ENCODE data around the gene PPM1H.
A peak's percentile ranks its signal among the peaks of the same experiment; 100 is the strongest.

PPM1H gene

GRCh38 chr12:62701492-62701891 lies 233.5 kb downstream of the PPM1H start:
- no peak for DNase-seq

GRCh38 chr12:62700091-62700880 lies 234.7 kb downstream of the PPM1H start:
- no peak for DNase-seq

GRCh38 chr12:62698701-62699101 lies 236.2 kb downstream of the PPM1H start:
- no peak for DNase-seq

DNA sequence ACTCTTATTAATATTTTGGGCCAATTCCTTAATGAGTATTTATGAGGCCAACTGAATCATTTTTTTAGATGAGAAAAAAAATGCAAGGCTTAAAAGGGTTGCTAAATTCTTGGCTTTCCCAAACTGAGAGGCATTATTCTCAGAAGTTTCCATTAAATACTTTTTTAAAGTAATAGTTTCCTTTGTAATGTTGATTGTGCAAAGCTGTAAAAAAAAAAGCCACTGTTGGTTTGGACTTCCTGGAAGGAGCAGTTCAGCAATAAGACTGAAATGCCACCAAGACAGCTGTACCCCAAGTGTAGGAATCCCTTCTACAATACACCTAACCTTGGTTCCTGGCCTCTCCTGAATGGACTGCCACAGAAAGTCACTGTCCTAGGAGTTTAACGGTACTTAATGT lies 237.1 kb downstream of the PPM1H start:
- DNase-seq, result peak; percentile 79

- DNase-seq, result no peak
These were observed 239.3 kb downstream of the PPM1H start for GRCh38 chr12:62695696-62696095.

DNA sequence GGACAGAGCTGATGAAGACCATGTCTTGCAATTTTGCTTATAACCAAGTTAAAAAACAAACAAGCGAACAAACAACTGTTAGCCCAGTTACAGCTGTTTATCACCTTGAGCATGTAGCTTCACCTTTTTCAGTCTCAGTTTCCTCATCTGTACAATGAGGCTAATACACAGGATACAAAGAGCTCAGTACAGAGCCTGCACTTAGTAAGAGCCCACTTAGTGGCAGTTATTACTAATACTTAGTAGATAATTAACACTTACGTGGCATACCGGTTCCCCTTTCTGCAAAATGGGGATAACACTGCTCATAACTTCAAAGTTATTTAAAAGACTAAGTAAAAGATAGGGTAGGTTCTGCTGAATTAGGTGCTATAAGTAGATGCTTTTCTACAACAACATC lies 240.3 kb downstream of the PPM1H start:
- no peak for DNase-seq

DNA sequence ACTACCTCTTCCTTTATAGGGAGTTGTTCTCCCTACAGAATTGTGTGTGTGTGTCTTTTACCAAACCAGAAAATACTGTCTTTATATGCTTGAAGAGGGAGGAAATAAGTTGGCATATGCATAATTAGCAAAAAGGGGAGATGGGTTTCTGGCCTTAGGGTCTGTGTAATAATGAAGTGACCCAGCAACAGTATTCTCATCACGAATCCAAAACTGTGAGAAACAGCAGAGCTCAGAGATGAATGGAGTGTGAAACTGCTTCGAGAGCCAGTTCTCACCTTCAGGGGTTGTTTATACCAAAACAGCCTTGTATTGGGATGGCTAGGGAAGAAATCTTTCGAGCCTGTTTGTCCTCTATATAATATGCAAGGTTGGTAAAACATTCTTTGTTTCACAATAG lies 240.8 kb downstream of the PPM1H start:
- no peak for DNase-seq

DNA sequence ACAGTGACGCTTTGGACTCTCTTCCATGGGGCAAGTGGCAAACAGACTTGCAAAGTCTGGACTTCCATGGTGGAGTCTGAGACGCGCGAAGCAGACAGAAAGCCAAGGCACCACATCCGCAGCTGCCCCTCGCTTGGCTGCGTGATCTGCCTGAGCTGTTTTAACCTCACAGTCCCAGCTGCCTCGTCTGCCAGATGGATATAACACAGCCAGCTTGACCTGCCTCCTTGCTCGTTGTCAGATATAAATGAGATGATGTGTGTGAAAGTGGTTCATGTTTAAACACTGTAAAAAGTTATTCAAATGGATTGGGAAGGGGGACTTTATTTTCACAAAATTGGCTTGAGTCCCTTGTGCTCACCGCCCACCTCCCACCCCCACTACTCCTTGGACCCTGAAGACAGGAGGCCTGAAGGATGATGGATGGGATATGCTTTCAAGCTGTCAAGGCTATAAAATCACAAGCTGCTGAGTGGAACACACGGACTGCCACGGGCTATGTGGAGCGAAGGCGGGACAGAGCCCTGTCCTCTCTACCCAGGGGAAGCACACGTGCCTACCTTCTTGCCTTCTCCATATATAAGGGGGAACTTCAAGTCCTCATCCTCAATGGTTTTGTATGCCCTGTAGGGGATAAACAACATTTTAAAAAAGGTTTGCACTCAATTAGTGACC lies 241.4 kb downstream of the PPM1H start:
- DNase-seq, result no peak

DNA sequence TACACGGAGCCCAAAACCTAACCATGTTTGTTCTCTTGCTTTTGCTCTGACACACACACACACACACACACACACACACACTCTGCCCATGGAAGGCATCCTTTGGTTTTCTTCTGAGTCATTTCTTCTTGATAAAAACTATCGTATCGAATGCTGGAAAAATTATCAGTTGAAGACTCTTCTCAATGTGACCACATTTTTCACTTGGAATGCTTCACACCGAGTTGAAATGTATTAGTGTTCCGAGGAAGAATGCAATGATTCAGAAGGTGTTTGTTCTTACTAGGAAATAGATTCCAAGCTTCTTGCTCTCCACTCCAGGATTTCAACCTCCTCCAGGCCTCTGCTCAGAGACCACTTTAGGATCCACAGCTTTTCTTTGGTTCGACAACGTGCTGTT lies 242.1 kb downstream of the PPM1H start:
- no peak for DNase-seq

GRCh38 chr12:62691309-62691708 lies 243.6 kb downstream of the PPM1H start:
- DNase-seq, result no peak

DNA sequence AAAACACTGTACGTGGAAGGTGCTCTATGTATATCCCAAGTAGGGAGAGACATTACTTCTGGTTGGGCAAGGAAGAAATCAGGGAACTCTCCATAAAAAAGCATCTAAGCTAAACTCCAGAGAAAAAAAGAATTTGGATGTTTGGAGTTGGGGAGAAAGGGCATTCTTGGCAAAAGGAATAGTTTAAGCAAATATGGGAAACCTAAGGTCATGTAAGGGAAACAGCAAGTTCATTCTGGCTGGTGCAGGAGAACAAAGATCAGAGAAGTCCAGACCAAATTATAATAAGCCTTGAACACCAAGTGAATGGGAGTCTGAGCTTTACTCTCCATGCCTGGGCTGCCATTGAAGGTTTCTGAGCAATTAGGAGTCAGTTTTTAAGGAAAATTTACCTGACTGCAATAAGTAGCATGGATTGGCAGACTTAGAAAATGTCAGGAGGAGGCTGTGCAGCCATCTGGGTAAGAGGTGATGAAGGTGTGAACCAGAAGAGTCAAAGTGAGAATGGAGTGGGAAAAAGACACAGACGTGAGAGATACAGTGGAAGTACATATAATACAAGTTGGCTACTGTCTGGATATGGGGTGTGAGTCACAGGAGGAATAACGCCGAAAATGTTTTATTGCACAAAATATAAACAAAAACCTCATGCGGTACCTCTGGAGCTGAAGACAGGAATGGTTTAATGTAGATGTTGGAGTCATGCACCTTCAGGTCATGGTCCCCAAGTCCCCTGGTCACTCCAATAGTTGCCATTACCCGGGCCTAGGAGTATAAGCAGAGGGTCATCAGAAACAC lies 245.7 kb downstream of the PPM1H start:
- no peak for DNase-seq

GRCh38 chr12:62686938-62687337 lies 248.0 kb downstream of the PPM1H start:
- DNase-seq, result no peak

GRCh38 chr12:62684570-62685295 lies 250.2 kb downstream of the PPM1H start:
- DNase-seq, result no peak

GRCh38 chr12:62683776-62684569 lies 251.0 kb downstream of the PPM1H start:
- DNase-seq, result no peak

DNA sequence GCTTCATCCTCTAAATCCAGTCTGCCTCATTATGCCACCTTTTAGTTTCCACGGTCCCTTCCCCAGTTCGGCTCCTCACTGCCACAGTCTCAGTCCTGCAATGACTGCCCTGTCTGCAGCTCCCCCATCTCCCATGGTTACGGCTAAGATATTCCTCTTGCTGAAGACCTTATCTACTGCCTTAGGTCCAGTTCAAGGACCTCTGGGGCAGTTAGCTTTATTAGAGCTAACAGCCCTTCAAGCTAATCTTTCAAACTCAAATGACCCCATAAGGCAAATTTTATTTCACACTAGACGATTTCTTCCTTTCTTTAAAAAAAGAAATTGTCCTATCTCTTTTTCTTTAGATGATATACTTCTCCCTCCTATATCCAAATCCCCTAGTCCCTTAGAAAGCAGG lies 253.6 kb downstream of the PPM1H start:
- no peak for DNase-seq

DNA sequence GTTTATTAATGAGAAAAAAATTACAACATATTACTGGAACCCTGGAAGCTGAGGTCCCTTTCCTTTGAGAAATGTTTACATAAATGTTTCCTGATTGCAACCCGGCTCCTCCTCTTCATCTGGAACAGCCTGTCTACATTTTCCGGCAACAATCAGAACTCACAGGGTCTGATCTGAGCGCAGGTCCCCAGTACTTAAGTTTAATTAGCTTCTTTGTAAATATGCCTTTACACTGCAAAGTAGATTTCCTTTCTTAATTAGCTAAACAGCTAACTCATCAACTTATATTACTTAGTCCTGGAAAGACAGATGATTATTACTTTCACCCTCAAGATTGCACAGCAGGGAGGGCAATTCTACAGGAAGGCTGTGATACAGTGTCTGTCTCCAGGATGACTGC lies 255.3 kb downstream of the PPM1H start:
- no peak for DNase-seq

DNA sequence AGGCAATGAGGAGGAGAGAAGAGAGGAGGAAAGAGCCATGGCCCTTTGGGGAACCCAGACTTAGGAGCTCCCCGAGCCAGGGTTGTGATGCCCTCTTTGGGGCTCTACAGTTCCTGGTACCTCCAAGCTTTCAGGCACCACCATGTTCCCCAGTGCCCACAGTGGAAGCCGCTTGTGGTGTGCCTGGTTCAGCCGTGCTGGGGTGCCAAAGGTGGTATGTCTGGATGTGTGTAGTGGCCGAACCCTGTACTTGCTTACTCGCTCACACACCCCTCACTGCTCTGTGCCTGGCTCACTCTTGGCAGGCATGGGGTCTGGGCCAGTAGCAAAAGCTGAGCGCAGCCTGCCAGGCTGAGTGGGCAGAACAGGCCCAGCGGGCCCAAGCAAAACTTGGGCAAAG lies 257.6 kb downstream of the PPM1H start:
- DNase-seq, result no peak

DNA sequence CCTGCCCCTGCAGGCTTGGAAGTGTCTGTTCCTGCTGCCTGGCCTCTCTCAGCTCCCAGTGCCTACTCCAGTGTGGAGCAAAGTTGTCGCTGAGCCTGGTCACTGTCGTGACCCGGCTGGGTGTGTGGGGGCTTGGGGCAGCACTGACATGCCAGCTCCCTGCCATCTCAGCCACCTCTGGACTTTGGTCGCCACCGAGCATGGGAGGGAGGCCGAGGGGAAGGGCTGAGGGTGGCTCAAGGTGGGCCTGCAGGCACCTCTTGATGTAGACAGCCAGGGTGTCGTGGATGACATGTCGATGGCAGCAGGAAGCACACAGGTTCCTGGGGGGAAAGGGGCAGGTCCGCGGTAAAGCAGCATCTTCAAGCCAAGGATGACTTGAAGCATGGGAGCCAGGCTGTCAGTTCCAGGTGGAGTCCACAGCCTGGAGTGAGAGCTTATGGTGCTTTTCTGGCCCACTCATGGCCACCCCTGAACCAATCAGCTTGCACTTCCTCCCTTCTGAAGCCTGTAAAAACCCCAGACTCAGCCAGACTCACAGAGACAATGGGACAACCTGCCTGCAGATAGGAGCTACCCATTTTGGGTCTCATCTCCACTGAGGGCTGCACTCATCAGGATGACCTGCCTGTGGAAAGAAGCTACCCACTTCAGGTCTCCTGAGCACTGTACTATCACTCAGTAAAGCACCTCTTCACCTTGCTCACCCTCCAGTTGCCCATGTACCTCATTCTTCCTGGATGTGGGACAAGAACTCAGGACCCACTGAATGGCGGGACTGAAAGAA lies 258.2 kb downstream of the PPM1H start:
- no peak for DNase-seq

- DNase-seq, result no peak
These were observed 261.7 kb downstream of the PPM1H start for GRCh38 chr12:62673028-62673815.

- DNase-seq, result no peak
These were observed 263.8 kb downstream of the PPM1H start for GRCh38 chr12:62670986-62671720.

Measured in GF-D8 (cell line).